Right lung (tissue), 5 donors: ENCODE results near the gene CPNE8. TPM values are rescaled to one million over a fixed set of nuclear protein-coding genes. Genes with fewer than 3 reads are reported as not detected.
"Not testable (repeated sequence)": the region's sequence is repeated elsewhere in the genome, so short reads cannot be mapped to it uniquely, and the experiment has no call there.

Experiments
- DNase-seq, 2 donors: peaks; one replicate each; pipeline ENCODE4 v3.0.0-alpha.2; 2013
- polyA plus RNA-seq, 5 donors: library from polyadenylated mRNA; unstranded; fragments of 120-200 nt; gene quantifications; one replicate each; pipeline versions ENCODE4 v1.2.1 to v1.2.3, GENCODE V29; 2013; ENCODE audit warnings: inconsistent platforms in 1 of 5, low replicate concordance in 1 of 5; ENCODE audit not compliant: insufficient read length in 5 of 5, insufficient read depth in 1 of 5

The CPNE8 gene
- polyA plus RNA-seq, 5 donors: 6.5 to 13.1 (median 7.9) TPM

GRCh38 chr12:38742496-38742895 is 162.9 kb downstream of the CPNE8 start:
- not testable (repeated sequence) for DNase-seq

GRCh38 chr12:38736821-38737220 is 168.6 kb downstream of the CPNE8 start:
- DNase-seq: no peak

- DNase-seq: no peak
These were observed 172.6 kb downstream of the CPNE8 start for GRCh38 chr12:38732761-38733160.

- no peak for DNase-seq
These were observed 176.5 kb downstream of the CPNE8 start for GRCh38 chr12:38728894-38729293.

- no peak for DNase-seq
These were observed 183.7 kb downstream of the CPNE8 start for GRCh38 chr12:38721611-38722252.

- DNase-seq: no peak
These were observed 184.7 kb downstream of the CPNE8 start for GRCh38 chr12:38720661-38721060.

GRCh38 chr12:38713294-38713693 is 192.1 kb downstream of the CPNE8 start:
- DNase-seq: no peak

GRCh38 chr12:38711054-38711453 is 194.3 kb downstream of the CPNE8 start:
- no peak for DNase-seq

GRCh38 chr12:38708466-38708865 is 196.9 kb downstream of the CPNE8 start:
- no peak for DNase-seq

GRCh38 chr12:38707648-38708047 is 197.7 kb downstream of the CPNE8 start:
- DNase-seq: no peak

GRCh38 chr12:38697289-38697688 is 208.1 kb downstream of the CPNE8 start:
- no peak for DNase-seq

GRCh38 chr12:38695057-38695456 is 210.3 kb downstream of the CPNE8 start:
- no peak for DNase-seq

- no peak for DNase-seq
These were observed 214.2 kb downstream of the CPNE8 start for GRCh38 chr12:38691164-38691563.

- DNase-seq: no peak
These were observed 214.7 kb downstream of the CPNE8 start for GRCh38 chr12:38690646-38691045.

- DNase-seq: no peak
These were observed 215.7 kb downstream of the CPNE8 start for GRCh38 chr12:38689704-38690103.

GRCh38 chr12:38689195-38689594 is 216.2 kb downstream of the CPNE8 start:
- DNase-seq: no peak

- DNase-seq: no peak
These were observed 222.9 kb downstream of the CPNE8 start for GRCh38 chr12:38682521-38682920.

- DNase-seq: no peak
These were observed 235.9 kb downstream of the CPNE8 start for GRCh38 chr12:38669530-38669929.

GRCh38 chr12:38669081-38669480 is 236.3 kb downstream of the CPNE8 start:
- DNase-seq: no peak

- no peak for DNase-seq
These were observed 239.0 kb downstream of the CPNE8 start for GRCh38 chr12:38666425-38666824.

- DNase-seq: no peak
These were observed 240.6 kb downstream of the CPNE8 start for GRCh38 chr12:38664661-38665269.

GRCh38 chr12:38662829-38663228 is 242.6 kb downstream of the CPNE8 start:
- no peak for DNase-seq

GRCh38 chr12:38653650-38654049 is 251.7 kb downstream of the CPNE8 start:
- DNase-seq: no peak

GRCh38 chr12:38648813-38649212 is 256.6 kb downstream of the CPNE8 start:
- no peak for DNase-seq
